IMR-90 (cell line): ENCODE measurements around the gene PODNL1.

Source experiments
- BHLHE40 ChIP-seq: fragments of 150-350 bp; IDR thresholded peaks from 2 replicates; pipeline ENCODE4 v1.6.1; 2016; ENCODE audit warnings: mild to moderate bottlenecking, low read depth, low read length
- CEBPB ChIP-seq: IDR thresholded peaks from 2 replicates; pipeline ENCODE4 v1.6.1; 2012; ENCODE audit warnings: low read depth, low read length, improper control_type of control experiment
- CHD1 ChIP-seq: IDR thresholded peaks from 2 replicates; pipeline ENCODE4 v1.6.1; 2012; ENCODE audit warnings: low read depth, low read length, improper control_type of control experiment
- CTCF ChIP-seq: conservative IDR thresholded peaks from 2 replicates; pipeline ENCODE4 v1.5.1; 2012; ENCODE audit warnings: mild to moderate bottlenecking, low read depth, low read length, improper control_type of control experiment
- ELK1 ChIP-seq: fragments of 150-350 bp; IDR thresholded peaks from 2 replicates; pipeline ENCODE4 v1.6.1; 2016; ENCODE audit warnings: low read depth, mild to moderate bottlenecking, low read length, moderate library complexity, borderline replicate concordance
- MXI1 ChIP-seq: IDR thresholded peaks from 2 replicates; pipeline ENCODE4 v1.6.1; 2012; ENCODE audit warnings: low read depth, mild to moderate bottlenecking, low read length, moderate library complexity, borderline replicate concordance
- NFE2L2 ChIP-seq: fragments of 150-350 bp; IDR thresholded peaks from 2 replicates; pipeline ENCODE4 v1.6.1; 2016; ENCODE audit warnings: low read depth, mild to moderate bottlenecking, low read length
- POLR2A ChIP-seq: IDR thresholded peaks from 2 replicates; pipeline ENCODE4 v1.6.1; 2012; ENCODE audit warnings: mild to moderate bottlenecking, low read depth, low read length
- RFX5 ChIP-seq: IDR thresholded peaks from 2 replicates; pipeline ENCODE4 v1.8.0; 2012; ENCODE audit warnings: low read depth, mild to moderate bottlenecking, low read length, moderate library complexity
- USF2 ChIP-seq: fragments of 150-350 bp; IDR thresholded peaks from 2 replicates; pipeline ENCODE4 v1.6.1; 2017; ENCODE audit warnings: mild to moderate bottlenecking, antibody characterized with exemption, low read length, low read depth

GRCh38 chr19:13956365-13956744, 18.1 kb upstream of the PODNL1 start:
- TF ChIP-seq CTCF (no peak), CEBPB (no peak), MXI1 (no peak), POLR2A (no peak), CHD1 (no peak), USF2 (no peak), BHLHE40 (no peak), NFE2L2 (no peak), RFX5 (no peak), ELK1 (no peak)
